Astrocyte (in vitro differentiated cells and primary cell): ENCODE results near the gene SGTA.

Source experiments
- CTCF ChIP-seq: IDR thresholded peaks from 2 replicates; pipeline ENCODE4 v1.5.1; 2011; ENCODE audit warnings: low read depth, mild to moderate bottlenecking, inconsistent platforms, low read length, moderate library complexity; ENCODE audit not compliant: insufficient read depth
- EZH2 ChIP-seq: IDR thresholded peaks from 2 replicates; pipeline ENCODE4 v1.6.1; 2012; ENCODE audit warnings: mild to moderate bottlenecking, low read length, inconsistent platforms; ENCODE audit not compliant: insufficient read depth

- TF ChIP-seq CTCF: no peak
- TF ChIP-seq EZH2: no peak
Observed at GRCh38 chr19:2827840-2828489, 44.9 kb upstream of the SGTA start.
